Fibroblast of gingiva (primary cell): Measurements from ENCODE around the gene PGM2L1.
A peak's percentile ranks its signal among the peaks of the same experiment; 100 is the strongest.
"Not testable (repeated sequence)": the region's sequence is repeated elsewhere in the genome, so short reads cannot be mapped to it uniquely, and the experiment has no call there.

Experiments used
- DNase-seq: peaks from one replicate; pipeline ENCODE4 v3.0.0-alpha.2; 2011; ENCODE audit warnings: low read depth

PGM2L1 gene

DNA sequence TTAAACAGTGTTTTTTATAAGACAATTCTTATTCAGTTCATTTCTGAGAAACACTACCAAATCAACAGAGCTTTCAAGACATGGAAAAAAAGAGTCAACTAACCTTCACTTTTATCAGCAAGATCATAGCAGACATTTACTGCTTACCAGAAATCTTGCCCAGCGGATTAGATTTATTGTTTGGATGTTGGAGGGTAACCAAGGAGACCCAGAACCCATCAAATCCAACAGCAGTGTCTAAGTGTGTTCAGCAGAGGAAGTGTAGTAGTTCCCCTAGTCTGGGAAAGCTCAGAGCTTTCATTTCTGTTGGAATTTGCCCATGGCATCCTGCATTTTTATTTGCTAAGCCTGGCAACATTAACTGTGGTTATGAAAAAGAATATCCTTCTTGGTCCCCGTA lies 2.4 kb upstream of the PGM2L1 start:
- DNase-seq = no peak

- no peak for DNase-seq
Measured at GRCh38 chr11:74397501-74398243, 561 bp downstream of the PGM2L1 start.

GRCh38 chr11:74392256-74392655 lies 6.0 kb downstream of the PGM2L1 start:
- no peak for DNase-seq

DNA sequence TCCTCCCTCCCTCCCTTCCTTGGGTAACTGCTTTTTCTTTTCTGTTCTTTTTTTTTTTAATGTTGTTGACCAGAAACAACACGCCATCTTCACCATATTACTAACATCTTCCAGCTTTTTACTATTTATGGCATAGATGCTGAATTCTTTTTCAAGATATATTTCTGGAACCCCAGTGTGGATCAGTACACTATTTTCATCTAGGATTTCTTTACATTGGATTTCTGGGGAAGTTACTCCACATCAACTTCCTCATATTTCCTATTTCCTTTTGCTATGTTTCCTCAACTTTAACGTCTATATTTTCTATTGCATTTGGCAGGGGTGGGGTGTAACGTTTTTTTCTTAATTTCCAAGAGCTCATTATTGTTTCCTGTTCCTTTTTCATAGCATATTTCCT lies 7.0 kb downstream of the PGM2L1 start:
- DNase-seq = no peak

GRCh38 chr11:74390697-74391096 lies 7.5 kb downstream of the PGM2L1 start:
- DNase-seq = no peak

GRCh38 chr11:74388678-74389327 lies 9.4 kb downstream of the PGM2L1 start:
- no peak for DNase-seq

DNA sequence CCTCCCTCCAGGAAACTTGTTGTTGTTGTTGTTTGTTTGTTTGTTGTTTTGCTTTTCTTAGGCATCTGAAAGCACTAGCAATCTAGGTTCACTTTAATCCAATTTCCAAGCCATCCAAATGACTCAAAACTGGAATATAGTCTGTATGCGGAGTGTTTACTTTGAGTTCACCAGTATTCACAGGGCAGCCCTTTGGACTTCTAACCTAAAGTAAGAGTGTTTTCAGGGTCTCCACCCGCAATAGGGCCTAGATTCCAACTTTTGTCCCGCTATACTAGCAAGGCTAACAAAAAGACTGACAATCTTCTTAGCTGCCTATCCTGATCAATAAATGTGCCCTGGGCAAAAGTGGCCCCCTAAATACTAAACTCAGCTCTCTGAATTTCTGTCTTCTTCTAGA lies 13.6 kb downstream of the PGM2L1 start:
- DNase-seq = no peak

GRCh38 chr11:74380746-74381439 lies 17.3 kb downstream of the PGM2L1 start:
- DNase-seq = no peak

DNA sequence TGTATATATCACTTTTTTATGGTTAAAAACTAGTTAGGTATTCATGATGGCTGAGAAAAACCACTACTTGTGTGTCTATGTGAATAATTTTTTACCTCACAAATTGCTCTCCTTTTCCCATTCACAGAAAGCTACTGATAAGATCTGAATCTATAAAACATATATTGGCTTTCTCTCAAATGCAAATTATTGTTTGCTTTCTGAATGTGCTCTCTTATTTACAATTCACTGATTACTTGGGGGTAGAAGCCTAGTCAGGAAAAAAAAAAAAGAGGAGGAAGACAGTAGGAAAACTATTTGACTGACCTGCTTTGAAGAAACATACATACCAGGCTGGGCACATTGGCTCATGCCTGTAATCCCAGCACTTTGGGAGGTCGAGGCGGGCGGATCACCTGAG lies 20.5 kb downstream of the PGM2L1 start:
- no peak for DNase-seq

- DNase-seq = no peak
Measured at GRCh38 chr11:74373382-74373781, 24.9 kb downstream of the PGM2L1 start.

DNA sequence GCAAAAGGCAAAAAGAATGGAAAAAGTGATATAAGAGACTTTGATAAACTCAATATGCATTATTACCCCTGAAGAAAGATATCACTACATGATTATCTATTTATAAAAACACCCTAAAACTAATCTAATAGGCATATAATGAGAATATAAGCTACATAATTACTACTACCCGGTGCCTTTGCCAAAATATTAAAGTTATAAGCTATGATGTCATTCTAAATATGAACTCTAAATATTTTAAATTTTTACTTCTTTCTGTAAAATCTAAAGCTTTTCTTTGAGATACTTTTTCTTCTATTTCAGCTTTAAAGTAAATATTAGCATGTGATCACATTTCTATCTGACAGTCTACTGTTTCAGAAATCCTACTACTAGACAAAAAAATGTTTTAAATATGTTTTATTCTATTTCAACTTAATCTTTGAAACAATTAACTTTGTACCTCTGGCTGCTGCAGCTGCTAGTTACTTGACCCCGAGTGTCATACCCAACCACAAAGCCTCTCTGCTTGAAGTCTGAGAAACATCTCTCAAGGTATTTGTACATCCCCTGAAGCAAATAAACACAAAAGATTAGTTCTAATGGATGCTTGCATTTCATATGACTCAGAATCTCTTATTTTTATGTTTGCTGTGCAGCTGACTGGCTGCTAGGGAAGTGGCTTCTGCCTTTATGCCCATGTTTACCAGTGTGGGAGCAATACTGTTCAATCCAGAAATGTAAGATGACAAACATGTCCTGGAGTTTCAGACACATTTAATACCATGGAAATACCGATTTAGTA lies 26.8 kb downstream of the PGM2L1 start:
- DNase-seq = peak; percentile 46

- no peak for DNase-seq
Measured at GRCh38 chr11:74370123-74370522, 28.1 kb downstream of the PGM2L1 start.

GRCh38 chr11:74367881-74368280 lies 30.4 kb downstream of the PGM2L1 start:
- no peak for DNase-seq

GRCh38 chr11:74366576-74366975 lies 31.7 kb downstream of the PGM2L1 start:
- peak; percentile 26 for DNase-seq

DNA sequence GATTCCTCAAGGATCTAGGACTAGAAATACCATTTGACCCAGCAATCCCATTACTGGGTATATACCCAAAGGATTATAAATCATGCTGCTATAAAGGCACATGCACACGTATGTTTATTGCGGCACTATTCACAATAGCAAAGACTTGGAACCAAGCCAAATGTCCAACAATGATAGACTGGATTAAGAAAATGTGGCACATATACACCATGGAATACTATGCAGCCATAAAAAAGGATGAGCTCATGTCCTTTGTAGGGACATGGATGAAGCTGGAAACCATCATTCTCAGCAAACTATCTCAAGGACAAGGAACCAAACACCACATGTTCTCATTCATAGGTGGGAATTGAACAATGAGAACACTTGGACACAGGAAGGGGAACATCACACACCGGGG lies 32.4 kb downstream of the PGM2L1 start:
- not testable (repeated sequence) for DNase-seq

DNA sequence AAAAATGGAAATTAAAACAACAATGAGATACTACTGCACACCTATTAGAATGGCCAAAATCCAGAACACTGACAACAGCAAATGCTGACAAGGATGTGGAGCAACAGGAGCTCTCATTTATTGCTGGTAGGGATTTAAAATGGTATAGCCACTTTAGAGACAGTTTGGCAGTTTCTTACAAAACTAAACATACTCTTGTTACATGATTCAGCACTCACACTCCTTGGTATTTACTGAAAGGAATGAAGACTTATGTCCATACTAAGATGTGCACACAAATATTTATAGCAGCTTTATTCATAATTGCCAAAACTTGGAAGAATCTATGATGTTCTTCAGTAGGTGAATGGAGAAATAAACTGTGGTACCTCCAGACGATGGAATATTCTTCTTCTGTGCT lies 40.8 kb downstream of the PGM2L1 start:
- peak; percentile 5 for DNase-seq

DNA sequence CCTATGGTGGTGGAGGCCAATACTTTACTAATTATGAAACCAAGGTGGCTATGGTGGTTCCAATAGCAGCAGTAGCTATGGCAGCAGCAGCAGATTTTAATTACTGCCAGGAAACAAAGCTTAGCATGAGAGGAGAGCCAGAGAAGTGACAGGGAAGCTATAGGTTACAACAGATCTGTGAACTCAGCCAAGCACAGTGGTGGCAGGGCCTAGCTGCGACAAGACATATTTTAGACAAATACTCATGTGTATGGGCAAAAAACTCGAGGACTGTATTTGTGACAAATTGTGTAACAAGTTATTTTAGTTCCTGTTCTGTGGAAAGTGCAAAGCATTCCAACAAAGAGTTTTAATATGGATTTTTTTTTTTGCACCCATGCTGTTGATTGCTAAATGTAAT lies 42.6 kb downstream of the PGM2L1 start:
- no peak for DNase-seq

GRCh38 chr11:74354036-74354435 lies 44.2 kb downstream of the PGM2L1 start:
- DNase-seq = peak; percentile 8

- peak; percentile 49 for DNase-seq
Measured at GRCh38 chr11:74347381-74347780, 50.9 kb downstream of the PGM2L1 start.

DNA sequence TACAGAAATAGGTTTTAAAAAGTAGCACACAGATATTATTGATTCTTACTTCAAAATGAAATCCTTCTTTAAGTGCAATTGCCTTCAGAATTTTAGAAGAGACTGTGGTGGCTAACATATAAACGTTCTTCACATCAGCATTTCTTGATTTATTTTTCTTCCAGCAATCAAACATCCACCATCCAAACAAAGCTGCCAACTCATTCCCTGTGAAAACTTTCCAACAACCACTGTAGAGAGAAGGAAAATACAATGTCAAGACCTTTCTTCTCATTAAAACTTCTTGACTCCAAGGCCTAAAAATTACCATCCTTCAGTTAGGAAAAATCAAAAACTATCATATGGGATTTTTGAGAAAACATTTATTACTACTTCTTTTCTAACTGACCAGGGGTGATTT lies 52.8 kb downstream of the PGM2L1 start:
- peak; percentile 5 for DNase-seq

DNA sequence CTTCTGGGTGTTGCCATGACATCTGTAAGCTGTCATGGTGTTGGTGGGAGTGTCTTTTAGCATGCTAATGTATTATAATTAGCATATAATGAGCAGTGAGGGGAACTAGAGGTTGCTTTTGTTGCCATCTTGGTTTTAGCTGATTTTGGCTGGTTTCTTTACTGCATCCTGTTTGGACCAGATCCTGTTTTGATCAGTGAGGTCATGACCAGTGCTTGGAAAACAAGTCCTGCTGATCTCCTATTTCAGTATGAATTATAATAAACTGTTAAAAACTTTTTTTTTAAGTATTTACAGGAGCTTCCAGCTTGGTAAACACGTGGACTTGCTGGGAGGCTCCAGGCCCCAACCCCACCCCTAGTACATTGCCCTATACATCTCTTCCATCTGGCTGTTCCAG lies 56.3 kb downstream of the PGM2L1 start:
- DNase-seq = no peak

DNA sequence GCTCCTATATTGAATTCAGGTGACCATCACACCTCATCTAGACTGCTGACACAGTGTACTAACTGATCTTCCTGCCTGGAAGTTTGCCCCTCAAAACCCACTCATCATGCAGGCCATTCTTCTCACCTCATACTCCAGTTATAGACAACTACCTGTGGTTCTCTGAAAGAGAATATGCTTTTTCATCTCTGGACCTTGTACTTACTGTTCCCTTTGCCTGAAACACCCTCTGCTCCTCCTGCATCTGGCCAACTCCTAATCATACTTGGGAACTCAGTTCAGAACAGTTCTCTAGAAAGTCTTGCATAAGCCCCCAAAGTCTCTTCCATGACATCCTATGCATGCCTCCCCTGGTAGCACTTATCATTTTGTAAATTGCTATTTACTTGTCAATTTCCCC lies 58.6 kb downstream of the PGM2L1 start:
- DNase-seq = no peak
